ENCODE data around the gene MYBL2. TPM values are rescaled to one million over a fixed set of nuclear protein-coding genes. Genes with fewer than 3 reads are reported as not detected.

Gene MYBL2
- under 1 TPM in 1 of 4 donors, not detected in 3; 0.20 TPM for total RNA-seq

DNA sequence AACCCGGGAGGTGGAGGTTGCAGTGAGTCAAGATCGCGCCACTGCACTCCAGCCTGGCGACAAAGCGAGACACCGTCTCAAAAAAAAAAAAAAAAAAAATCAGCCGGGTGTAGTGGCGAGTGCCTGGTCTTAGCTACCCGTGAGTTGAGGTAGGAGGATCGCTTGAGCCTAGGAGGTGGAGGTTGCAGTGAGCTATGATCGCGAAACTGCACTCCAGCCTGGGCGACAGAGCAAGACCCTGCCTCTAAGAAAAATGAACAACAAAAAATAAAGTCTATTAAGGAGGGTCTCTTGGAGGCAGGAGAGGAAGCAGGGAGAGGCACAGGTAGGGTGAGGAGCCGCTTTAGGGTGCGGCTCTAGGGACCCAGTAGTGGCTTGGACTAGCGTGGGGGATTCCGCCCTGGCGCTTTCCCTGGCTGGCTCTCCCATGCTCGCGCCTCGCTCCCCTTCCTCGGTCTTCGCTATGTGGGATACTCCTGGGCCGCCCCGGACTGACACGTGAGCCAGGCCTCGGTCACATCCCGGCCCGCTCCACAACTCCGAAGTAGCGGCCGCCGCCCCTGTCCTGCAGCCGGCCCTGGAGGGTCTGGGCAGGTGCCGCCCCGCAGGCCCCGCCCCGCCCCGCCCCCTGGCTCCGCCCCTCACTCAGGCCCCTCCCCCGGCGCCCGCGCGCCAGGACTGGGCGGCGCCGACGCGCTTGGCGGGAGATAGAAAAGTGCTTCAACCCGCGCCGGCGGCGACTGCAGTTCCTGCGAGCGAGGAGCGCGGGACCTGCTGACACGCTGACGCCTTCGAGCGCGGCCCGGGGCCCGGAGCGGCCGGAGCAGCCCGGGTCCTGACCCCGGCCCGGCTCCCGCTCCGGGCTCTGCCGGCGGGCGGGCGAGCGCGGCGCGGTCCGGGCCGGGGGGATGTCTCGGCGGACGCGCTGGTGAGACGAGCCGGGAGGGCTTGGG, at the start of gene MYBL2:
Gene MYBL2, plus strand, starts transcription at position 739 of the 953 bp plus-strand sequence. Its CDS starts 170 bp downstream, at position 909.
- WGBS, 2 donors (ENCODE audit: low coverage in 1 of 2), result 9 to 33% methylated on average over 10 to 27 of the region's 90 CpGs
- ATAC-seq, result peak; percentile 41
- TF ChIP-seq, protein P1, sequence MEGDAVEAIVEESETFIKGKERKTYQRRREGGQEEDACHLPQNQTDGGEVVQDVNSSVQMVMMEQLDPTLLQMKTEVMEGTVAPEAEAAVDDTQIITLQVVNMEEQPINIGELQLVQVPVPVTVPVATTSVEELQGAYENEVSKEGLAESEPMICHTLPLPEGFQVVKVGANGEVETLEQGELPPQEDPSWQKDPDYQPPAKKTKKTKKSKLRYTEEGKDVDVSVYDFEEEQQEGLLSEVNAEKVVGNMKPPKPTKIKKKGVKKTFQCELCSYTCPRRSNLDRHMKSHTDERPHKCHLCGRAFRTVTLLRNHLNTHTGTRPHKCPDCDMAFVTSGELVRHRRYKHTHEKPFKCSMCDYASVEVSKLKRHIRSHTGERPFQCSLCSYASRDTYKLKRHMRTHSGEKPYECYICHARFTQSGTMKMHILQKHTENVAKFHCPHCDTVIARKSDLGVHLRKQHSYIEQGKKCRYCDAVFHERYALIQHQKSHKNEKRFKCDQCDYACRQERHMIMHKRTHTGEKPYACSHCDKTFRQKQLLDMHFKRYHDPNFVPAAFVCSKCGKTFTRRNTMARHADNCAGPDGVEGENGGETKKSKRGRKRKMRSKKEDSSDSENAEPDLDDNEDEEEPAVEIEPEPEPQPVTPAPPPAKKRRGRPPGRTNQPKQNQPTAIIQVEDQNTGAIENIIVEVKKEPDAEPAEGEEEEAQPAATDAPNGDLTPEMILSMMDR (IDR thresholded peaks at IDR 0.05), result no peak
- TF ChIP-seq POLR2AphosphoS5 (IDR thresholded peaks at IDR 0.05) (no peak), POLR2A (IDR thresholded peaks at IDR 0.05) (no peak), EP300 (IDR thresholded peaks at IDR 0.05) (no peak)
- Histone ChIP-seq H3K27ac (no peak within 1 kb of the TSS), H3K4me3 (peak within 1 kb of the TSS in 1 of 2 donors; percentile 38), H3K4me1 (peaks cover 2 to 16% (median 6%) of the 10 kb centered on the region in 3 donors), H3K27me3 (peaks cover 82% of the 10 kb centered on the region), H3K9me3 (no peaks in the 10 kb centered on the region), H3K36me3 (no peaks in the 10 kb centered on the region)

DNA sequence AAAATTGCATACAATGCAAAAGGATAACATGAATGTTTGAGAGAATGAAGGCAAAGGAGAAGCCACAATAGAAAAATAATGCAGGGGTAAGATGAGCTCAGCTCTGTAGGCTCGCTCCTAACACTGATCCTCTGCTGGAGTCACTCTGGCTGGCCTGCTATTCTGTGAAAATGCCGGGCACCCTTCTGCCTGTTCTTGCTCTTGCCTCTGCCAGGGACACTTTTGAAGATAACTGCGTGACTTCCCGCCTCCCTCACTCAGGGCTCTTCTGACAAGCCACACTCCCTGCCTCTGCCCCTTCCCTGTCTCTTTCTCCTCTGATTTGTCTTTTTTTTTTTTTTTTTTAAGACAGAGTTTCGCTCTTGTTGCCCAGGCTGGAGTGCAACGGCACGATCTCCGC, 35.3 kb upstream of the MYBL2 start:
- WGBS, 2 donors (ENCODE audit: low coverage in 1 of 2), result 92 to 93% methylated on average over 2 to 4 of the region's 8 CpGs
- no peaks in the 10 kb centered on the region for H3K27me3 ChIP-seq
- TF ChIP-seq POLR2A (IDR thresholded peaks at IDR 0.05) (no peak), POLR2AphosphoS5 (IDR thresholded peaks at IDR 0.05) (no peak), EP300 (IDR thresholded peaks at IDR 0.05) (no peak)
- TF ChIP-seq, protein P1 (IDR thresholded peaks at IDR 0.05), result no peak
- H3K4me3 ChIP-seq, result no peak overlapping the region
- no peak overlapping the region for H3K27ac ChIP-seq
- H3K4me1 ChIP-seq, result no peaks in the 10 kb centered on the region
- H3K36me3 ChIP-seq, result peaks cover 3 to 97% of the 10 kb centered on the region in 2 donors
- H3K9me3 ChIP-seq, result no peaks in the 10 kb centered on the region
- ATAC-seq, result no peak

DNA sequence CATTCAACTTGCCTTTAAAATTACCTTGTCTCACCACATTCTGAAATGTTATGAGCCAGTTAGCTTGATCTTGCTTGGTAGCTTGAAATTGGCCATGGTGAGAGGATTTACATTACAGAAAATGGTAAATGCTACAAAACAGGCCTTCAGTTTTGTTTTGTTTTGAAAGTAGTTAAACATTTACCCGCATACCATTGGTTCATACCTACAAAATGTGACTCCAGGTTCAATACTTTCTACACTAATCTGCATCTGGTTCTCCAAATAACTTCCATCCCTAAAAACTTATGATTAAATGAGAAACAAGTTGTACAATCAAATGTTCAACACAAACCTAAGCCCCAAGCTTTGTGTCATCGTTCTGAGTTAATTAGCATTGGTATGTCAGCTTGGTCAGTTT, 30.5 kb upstream of the MYBL2 start:
- Histone ChIP-seq H3K36me3 (peaks cover 3 to 99% of the 10 kb centered on the region in 2 donors), H3K4me3 (no peak overlapping the region), H3K27me3 (no peaks in the 10 kb centered on the region), H3K4me1 (no peaks in the 10 kb centered on the region), H3K9me3 (no peaks in the 10 kb centered on the region), H3K27ac (no peak overlapping the region)
- TF ChIP-seq POLR2A (IDR thresholded peaks at IDR 0.05) (no peak), POLR2AphosphoS5 (IDR thresholded peaks at IDR 0.05) (no peak), EP300 (IDR thresholded peaks at IDR 0.05) (no peak)
- TF ChIP-seq, protein P1 (IDR thresholded peaks at IDR 0.05), result no peak
- 89 to 92% methylated on average over 2 of the region's 2 CpGs for WGBS, 2 donors (ENCODE audit: low coverage in 1 of 2)
- ATAC-seq, result no peak

DNA sequence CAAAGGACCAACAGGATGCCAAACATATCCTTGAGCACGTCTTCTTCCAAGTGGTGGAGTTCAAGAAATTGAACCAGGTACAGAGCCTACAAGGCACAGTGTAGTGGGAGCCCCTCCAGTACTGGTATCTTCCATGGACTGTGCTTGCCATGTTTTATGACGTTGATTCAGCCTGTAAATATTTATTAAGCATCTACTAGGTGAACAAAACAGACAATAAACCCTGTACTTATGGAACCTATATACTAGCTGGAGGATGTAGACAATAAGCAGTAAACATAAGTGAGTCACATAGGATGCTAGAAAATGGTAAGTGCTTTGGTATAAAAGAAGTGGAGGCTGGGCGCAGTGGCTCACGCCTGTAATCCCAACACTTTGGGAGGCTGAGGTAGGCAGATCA, 24.4 kb upstream of the MYBL2 start:
- H3K27me3 ChIP-seq, result no peaks in the 10 kb centered on the region
- H3K27ac ChIP-seq, result no peak overlapping the region
- H3K9me3 ChIP-seq, result no peaks in the 10 kb centered on the region
- peaks cover 0 to 74% of the 10 kb centered on the region in 2 donors for H3K36me3 ChIP-seq
- H3K4me1 ChIP-seq, result no peaks in the 10 kb centered on the region
- no peak for ATAC-seq
- TF ChIP-seq POLR2A (IDR thresholded peaks at IDR 0.05), result no peak
- TF ChIP-seq POLR2AphosphoS5 (IDR thresholded peaks at IDR 0.05), result no peak
- TF ChIP-seq, protein P1 (IDR thresholded peaks at IDR 0.05), result no peak
- TF ChIP-seq EP300 (IDR thresholded peaks at IDR 0.05), result no peak
- H3K4me3 ChIP-seq, result no peak overlapping the region
- 94 to 96% methylated on average over 2 to 4 of the region's 4 CpGs for WGBS, 2 donors (ENCODE audit: low coverage in 1 of 2)

Data from gastroesophageal sphincter (tissue), 4 donors.